ENCODE results near the gene POLR3K. TPM values are rescaled to one million over a fixed set of nuclear protein-coding genes. Genes with fewer than 3 reads are reported as not detected.

The POLR3K gene
- total and polyA plus RNA-seq, 4 donors, result 2.8 to 9.8 (median 7.4) TPM

- TF ChIP-seq, protein P1, sequence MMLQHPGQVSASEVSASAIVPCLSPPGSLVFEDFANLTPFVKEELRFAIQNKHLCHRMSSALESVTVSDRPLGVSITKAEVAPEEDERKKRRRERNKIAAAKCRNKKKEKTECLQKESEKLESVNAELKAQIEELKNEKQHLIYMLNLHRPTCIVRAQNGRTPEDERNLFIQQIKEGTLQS (IDR thresholded peaks at IDR 0.05), result no peak
- no peak for TF ChIP-seq HNF4G (IDR thresholded peaks at IDR 0.05)
Observed at GRCh38 chr16:89391-90302, 36.2 kb upstream of the POLR3K start (continued).

GRCh38 chr16:88613-89012, 35.2 kb upstream of the POLR3K start:
- H3K27ac ChIP-seq (ENCODE audit: low read depth in 1 of 2, low read length in 2 of 2), result no peak overlapping the region
- TF ChIP-seq FOXA1 (IDR thresholded peaks at IDR 0.05) (no peak), YY1 (IDR thresholded peaks at IDR 0.05) (no peak), HNF4A (conservative IDR thresholded peaks at IDR 0.05) (no peak), TAF1 (conservative IDR thresholded peaks at IDR 0.05) (no peak), NR2F2 (IDR thresholded peaks at IDR 0.05) (no peak), FOXA2 (IDR thresholded peaks at IDR 0.05) (no peak), RAD21 (IDR thresholded peaks at IDR 0.05) (no peak), SP1 (IDR thresholded peaks at IDR 0.05) (no peak), RXRA (IDR thresholded peaks at IDR 0.05) (no peak), HNF4G (IDR thresholded peaks at IDR 0.05) (no peak), GABPA (IDR thresholded peaks at IDR 0.05 in 1 of 2, conservative IDR thresholded peaks at IDR 0.05 in 1 of 2) (no peak), JUND (IDR thresholded peaks at IDR 0.05) (no peak)
- TF ChIP-seq, protein P1 (IDR thresholded peaks at IDR 0.05), result no peak
- TF ChIP-seq, protein P2, sequence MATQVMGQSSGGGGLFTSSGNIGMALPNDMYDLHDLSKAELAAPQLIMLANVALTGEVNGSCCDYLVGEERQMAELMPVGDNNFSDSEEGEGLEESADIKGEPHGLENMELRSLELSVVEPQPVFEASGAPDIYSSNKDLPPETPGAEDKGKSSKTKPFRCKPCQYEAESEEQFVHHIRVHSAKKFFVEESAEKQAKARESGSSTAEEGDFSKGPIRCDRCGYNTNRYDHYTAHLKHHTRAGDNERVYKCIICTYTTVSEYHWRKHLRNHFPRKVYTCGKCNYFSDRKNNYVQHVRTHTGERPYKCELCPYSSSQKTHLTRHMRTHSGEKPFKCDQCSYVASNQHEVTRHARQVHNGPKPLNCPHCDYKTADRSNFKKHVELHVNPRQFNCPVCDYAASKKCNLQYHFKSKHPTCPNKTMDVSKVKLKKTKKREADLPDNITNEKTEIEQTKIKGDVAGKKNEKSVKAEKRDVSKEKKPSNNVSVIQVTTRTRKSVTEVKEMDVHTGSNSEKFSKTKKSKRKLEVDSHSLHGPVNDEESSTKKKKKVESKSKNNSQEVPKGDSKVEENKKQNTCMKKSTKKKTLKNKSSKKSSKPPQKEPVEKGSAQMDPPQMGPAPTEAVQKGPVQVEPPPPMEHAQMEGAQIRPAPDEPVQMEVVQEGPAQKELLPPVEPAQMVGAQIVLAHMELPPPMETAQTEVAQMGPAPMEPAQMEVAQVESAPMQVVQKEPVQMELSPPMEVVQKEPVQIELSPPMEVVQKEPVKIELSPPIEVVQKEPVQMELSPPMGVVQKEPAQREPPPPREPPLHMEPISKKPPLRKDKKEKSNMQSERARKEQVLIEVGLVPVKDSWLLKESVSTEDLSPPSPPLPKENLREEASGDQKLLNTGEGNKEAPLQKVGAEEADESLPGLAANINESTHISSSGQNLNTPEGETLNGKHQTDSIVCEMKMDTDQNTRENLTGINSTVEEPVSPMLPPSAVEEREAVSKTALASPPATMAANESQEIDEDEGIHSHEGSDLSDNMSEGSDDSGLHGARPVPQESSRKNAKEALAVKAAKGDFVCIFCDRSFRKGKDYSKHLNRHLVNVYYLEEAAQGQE (IDR thresholded peaks at IDR 0.05), result no peak
- TF ChIP-seq, protein P3, sequence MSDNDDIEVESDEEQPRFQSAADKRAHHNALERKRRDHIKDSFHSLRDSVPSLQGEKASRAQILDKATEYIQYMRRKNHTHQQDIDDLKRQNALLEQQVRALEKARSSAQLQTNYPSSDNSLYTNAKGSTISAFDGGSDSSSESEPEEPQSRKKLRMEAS (IDR thresholded peaks at IDR 0.05), result no peak
- TF ChIP-seq, protein P4, sequence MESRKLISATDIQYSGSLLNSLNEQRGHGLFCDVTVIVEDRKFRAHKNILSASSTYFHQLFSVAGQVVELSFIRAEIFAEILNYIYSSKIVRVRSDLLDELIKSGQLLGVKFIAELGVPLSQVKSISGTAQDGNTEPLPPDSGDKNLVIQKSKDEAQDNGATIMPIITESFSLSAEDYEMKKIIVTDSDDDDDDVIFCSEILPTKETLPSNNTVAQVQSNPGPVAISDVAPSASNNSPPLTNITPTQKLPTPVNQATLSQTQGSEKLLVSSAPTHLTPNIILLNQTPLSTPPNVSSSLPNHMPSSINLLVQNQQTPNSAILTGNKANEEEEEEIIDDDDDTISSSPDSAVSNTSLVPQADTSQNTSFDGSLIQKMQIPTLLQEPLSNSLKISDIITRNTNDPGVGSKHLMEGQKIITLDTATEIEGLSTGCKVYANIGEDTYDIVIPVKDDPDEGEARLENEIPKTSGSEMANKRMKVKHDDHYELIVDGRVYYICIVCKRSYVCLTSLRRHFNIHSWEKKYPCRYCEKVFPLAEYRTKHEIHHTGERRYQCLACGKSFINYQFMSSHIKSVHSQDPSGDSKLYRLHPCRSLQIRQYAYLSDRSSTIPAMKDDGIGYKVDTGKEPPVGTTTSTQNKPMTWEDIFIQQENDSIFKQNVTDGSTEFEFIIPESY (IDR thresholded peaks at IDR 0.05), result no peak
- H3K4me1 ChIP-seq (ENCODE audit: control insufficient read depth in 4 of 4, insufficient read depth in 4 of 4, low read length in 3 of 4), result peaks cover 0 to 17% (median 4%) of the 10 kb centered on the region in 4 donors
- DNase-seq (ENCODE audit: low spot score), result no peak
- no peaks in the 10 kb centered on the region for H3K27me3 ChIP-seq (ENCODE audit: control insufficient read depth in 4 of 4, insufficient read depth in 4 of 4, low read length in 3 of 4)
- H3K4me3 ChIP-seq (ENCODE audit: low read depth in 1 of 3, low read length in 3 of 3), result no peak overlapping the region
- H3K9ac ChIP-seq (ENCODE audit: low read depth in 1 of 2, low read length in 2 of 2), result no peak overlapping the region
- no peaks in the 10 kb centered on the region for H3K9me3 ChIP-seq (ENCODE audit: control insufficient read depth in 4 of 4, low read length in 3 of 4)
- 97% methylated on average over 14 of the region's 14 CpGs for WGBS
- peaks cover 0 to 41% (median 12%) of the 10 kb centered on the region in 4 donors for H3K36me3 ChIP-seq (ENCODE audit: control insufficient read depth in 4 of 4, insufficient read depth in 3 of 4, low read depth in 1 of 4, low read length in 3 of 4)

All from liver (tissue), 9 donors.